ENCODE data around the gene PLCD3.

The PLCD3 gene

GRCh38 chr17:45128989-45129388, 3.3 kb downstream of the PLCD3 start:
- Histone ChIP-seq H3K9me3 (ENCODE audit: insufficient read depth, low read length) (no peaks in the 10 kb centered on the region), H4K20me1 (ENCODE audit: low read depth, low read length) (no peaks in the 10 kb centered on the region), H3K4me3 (ENCODE audit: insufficient read depth, low read length, poor library complexity, severe bottlenecking) (no peak overlapping the region), H3K79me2 (ENCODE audit: insufficient read depth, low read length) (no peaks in the 10 kb centered on the region), H3K4me2 (ENCODE audit: low read depth, low read length, poor library complexity, severe bottlenecking) (no peak overlapping the region), H3K9ac (ENCODE audit: low read length) (no peak overlapping the region), H2AFZ (ENCODE audit: low read depth, low read length, severe bottlenecking) (no peak overlapping the region), H3K9me2 (replicated peaks; ENCODE audit: insufficient read depth, low read length) (no peaks in the 10 kb centered on the region), H3K27me3 (ENCODE audit: low read length) (no peaks in the 10 kb centered on the region), H3K27ac (ENCODE audit: low read depth, low read length) (no peak overlapping the region), H3F3A (ENCODE audit: insufficient read depth) (peaks cover 3% of the 10 kb centered on the region; the same call in 1 of the 2 replicates), H3K36me3 (ENCODE audit: low read length) (no peaks in the 10 kb centered on the region)
- TF ChIP-seq EZH2phosphoT487 (conservative IDR thresholded peaks at IDR 0.05; ENCODE audit: low read length) (no peak), CTCF (IDR thresholded peaks at IDR 0.05; ENCODE audit: insufficient read depth, low read length, poor library complexity, severe bottlenecking) (no peak)

GRCh38 chr17:45128331-45128730, 4.0 kb downstream of the PLCD3 start:
- H3K4me3 ChIP-seq (ENCODE audit: insufficient read depth, low read length, poor library complexity, severe bottlenecking), result no peak overlapping the region
- H3K9me3 ChIP-seq (ENCODE audit: insufficient read depth, low read length), result no peaks in the 10 kb centered on the region
- TF ChIP-seq EZH2phosphoT487 (conservative IDR thresholded peaks at IDR 0.05; ENCODE audit: low read length), result no peak
- H3K9ac ChIP-seq (ENCODE audit: low read length), result no peak overlapping the region
- H3K27ac ChIP-seq (ENCODE audit: low read depth, low read length), result no peak overlapping the region
- H3K4me2 ChIP-seq (ENCODE audit: low read depth, low read length, poor library complexity, severe bottlenecking), result no peak overlapping the region
- H3K79me2 ChIP-seq (ENCODE audit: insufficient read depth, low read length), result no peaks in the 10 kb centered on the region
- no peaks in the 10 kb centered on the region for H3F3A ChIP-seq (ENCODE audit: insufficient read depth)
- H4K20me1 ChIP-seq (ENCODE audit: low read depth, low read length), result no peaks in the 10 kb centered on the region
- H3K36me3 ChIP-seq (ENCODE audit: low read length), result no peaks in the 10 kb centered on the region
- H2AFZ ChIP-seq (ENCODE audit: low read depth, low read length, severe bottlenecking), result no peak overlapping the region
- no peaks in the 10 kb centered on the region for H3K27me3 ChIP-seq (ENCODE audit: low read length)
- H3K9me2 ChIP-seq (replicated peaks; ENCODE audit: insufficient read depth, low read length), result no peaks in the 10 kb centered on the region

- no peak overlapping the region for H3K27ac ChIP-seq (ENCODE audit: low read depth, low read length)
- no peaks in the 10 kb centered on the region for H3F3A ChIP-seq (ENCODE audit: insufficient read depth)
- H3K36me3 ChIP-seq (ENCODE audit: low read length), result no peaks in the 10 kb centered on the region
- no peaks in the 10 kb centered on the region for H3K9me3 ChIP-seq (ENCODE audit: insufficient read depth, low read length)
- H3K27me3 ChIP-seq (ENCODE audit: low read length), result no peaks in the 10 kb centered on the region
- H3K4me2 ChIP-seq (ENCODE audit: low read depth, low read length, poor library complexity, severe bottlenecking), result no peak overlapping the region
- H3K9ac ChIP-seq (ENCODE audit: low read length), result no peak overlapping the region
- no peaks in the 10 kb centered on the region for H3K9me2 ChIP-seq (replicated peaks; ENCODE audit: insufficient read depth, low read length)
- no peaks in the 10 kb centered on the region for H4K20me1 ChIP-seq (ENCODE audit: low read depth, low read length)
- H2AFZ ChIP-seq (ENCODE audit: low read depth, low read length, severe bottlenecking), result no peak overlapping the region
- no peak for TF ChIP-seq EZH2phosphoT487 (conservative IDR thresholded peaks at IDR 0.05; ENCODE audit: low read length)
- TF ChIP-seq CTCF (IDR thresholded peaks at IDR 0.05; ENCODE audit: insufficient read depth, low read length, poor library complexity, severe bottlenecking), result no peak
- no peak overlapping the region for H3K4me3 ChIP-seq (ENCODE audit: insufficient read depth, low read length, poor library complexity, severe bottlenecking)
- H3K79me2 ChIP-seq (ENCODE audit: insufficient read depth, low read length), result no peaks in the 10 kb centered on the region
Observed at GRCh38 chr17:45127548-45128300, 4.6 kb downstream of the PLCD3 start.

GRCh38 chr17:45127207-45127547, 5.1 kb downstream of the PLCD3 start:
- H3K4me3 ChIP-seq (ENCODE audit: insufficient read depth, low read length, poor library complexity, severe bottlenecking), result no peak overlapping the region
- H3K9me3 ChIP-seq (ENCODE audit: insufficient read depth, low read length), result no peaks in the 10 kb centered on the region
- no peaks in the 10 kb centered on the region for H3F3A ChIP-seq (ENCODE audit: insufficient read depth)
- H3K9ac ChIP-seq (ENCODE audit: low read length), result no peak overlapping the region
- TF ChIP-seq EZH2phosphoT487 (conservative IDR thresholded peaks at IDR 0.05; ENCODE audit: low read length) (no peak), CTCF (IDR thresholded peaks at IDR 0.05; ENCODE audit: insufficient read depth, low read length, poor library complexity, severe bottlenecking) (no peak)
- H3K4me2 ChIP-seq (ENCODE audit: low read depth, low read length, poor library complexity, severe bottlenecking), result no peak overlapping the region
- H3K79me2 ChIP-seq (ENCODE audit: insufficient read depth, low read length), result no peaks in the 10 kb centered on the region
- no peak overlapping the region for H3K27ac ChIP-seq (ENCODE audit: low read depth, low read length)
- no peaks in the 10 kb centered on the region for H3K27me3 ChIP-seq (ENCODE audit: low read length)
- H4K20me1 ChIP-seq (ENCODE audit: low read depth, low read length), result no peaks in the 10 kb centered on the region
- H3K9me2 ChIP-seq (replicated peaks; ENCODE audit: insufficient read depth, low read length), result no peaks in the 10 kb centered on the region
- H2AFZ ChIP-seq (ENCODE audit: low read depth, low read length, severe bottlenecking), result no peak overlapping the region
- no peaks in the 10 kb centered on the region for H3K36me3 ChIP-seq (ENCODE audit: low read length)

Measured in SU-DHL-6 (cell line).